HCT116 (cell line): Measurements from ENCODE around the gene MAST4. TPM values are rescaled to one million over a fixed set of nuclear protein-coding genes. Genes with fewer than 3 reads are reported as not detected.

Experiments
- ATAC-seq: fragments of 200-7000 bp; cut with Tn5 transposase; 2 replicates; pipeline ENCODE4 v1.9.1; 2020; ENCODE audit warnings: mild to moderate bottlenecking, moderate library complexity
- BruUV-seq: library from RNA; stranded (reverse); fragments of 400-500 nt; replicated peaks from 2 replicates; lab custom pipeline; 2021; lab: Mats Ljungman, UMichigan
- CTCF ChIA-PET: fragments of 300-600 bp; sonication (Branson Sonifier 250); formaldehyde crosslinking; loops from one replicate; lab custom pipeline; 2021; ENCODE audit warnings: antibody characterized with exemption; lab: Charles Lee
- POLR2A ChIA-PET: fragments of 300-600, 350-600 bp; sonication (Branson Sonifier 250); formaldehyde crosslinking; loops from one replicate; lab custom pipeline; 2021; ENCODE audit warnings: antibody characterized with exemption; lab: Charles Lee
- RAD21 ChIA-PET, 2 experiments: fragments of 300-600 bp; sonication (Branson Sonifier 250); formaldehyde crosslinking; loops; one replicate each; lab custom pipeline; 2023; ENCODE audit warnings: low total read pairs in 2 of 2; ENCODE audit not compliant: uncharacterized antibody in 2 of 2, unreplicated experiment in 2 of 2, low non-redundant PET in 1 of 2; lab: Charles Lee
- DNase-seq: peaks from one replicate; pipeline ENCODE4 v3.0.0-alpha.2; 2010; ENCODE audit warnings: low read depth, low spot score
- H2AFZ ChIP-seq: fragments of 200-600 bp; shearing (Covaris generic), sonication (generic); 2 replicates; pipeline ENCODE4 v1.6.1; 2017; ENCODE audit warnings: low read depth, mixed run types, mixed read lengths, antibody characterized with exemption, low read length; ENCODE audit not compliant: poor library complexity, severe bottlenecking
- H3K27ac ChIP-seq: 2 replicates; pipeline ENCODE4 v1.5.1; 2012; ENCODE audit warnings: low read depth, low read length
- H3K27me3 ChIP-seq: fragments of 200-600 bp; sonication (generic); 2 replicates; pipeline ENCODE4 v1.6.1; 2016; ENCODE audit warnings: mixed run types, low read length, mixed read lengths; ENCODE audit not compliant: insufficient read depth
- H3K36me3 ChIP-seq, 2 experiments: fragments of 200-500 bp in 1 of 2; fragments of 200-600 bp in 1 of 2; sonication (Bioruptor generic) in 1 of 2; sonication (generic) in 1 of 2; 2 replicates each; pipeline versions ENCODE4 v1.5.1 to v1.6.1; 2014 to 2016; ENCODE audit warnings: low read length in 2 of 2, inconsistent platforms in 1 of 2, mixed read lengths in 1 of 2, mixed run types in 1 of 2; ENCODE audit not compliant: insufficient read depth in 2 of 2, control insufficient read depth in 1 of 2
- H3K4me1 ChIP-seq, 2 experiments: fragments of 200-600 bp in 1 of 2; sonication (generic) in 1 of 2; 2 replicates each; pipeline versions ENCODE4 v1.5.1 to v1.6.1; 2012 to 2017; ENCODE audit warnings: low read length in 2 of 2, inconsistent platforms in 1 of 2, mild to moderate bottlenecking in 1 of 2, mixed read lengths in 1 of 2, mixed run types in 1 of 2, moderate library complexity in 1 of 2; ENCODE audit not compliant: insufficient read depth in 2 of 2, control insufficient read depth in 1 of 2
- H3K4me2 ChIP-seq: fragments of 200-600 bp; sonication (generic); 2 replicates; pipeline ENCODE4 v1.6.1; 2017; ENCODE audit warnings: mixed run types, low read length, mixed read lengths
- H3K4me3 ChIP-seq, 2 experiments: fragments of 200-600 bp in 1 of 2; sonication (generic) in 1 of 2; replicated peaks in 1 of 2; 2 replicates each; pipeline ENCODE4 v1.5.1; 2011 to 2016; ENCODE audit warnings: low read length in 2 of 2, control low read depth in 1 of 2, low read depth in 1 of 2, mild to moderate bottlenecking in 1 of 2, mixed read lengths in 1 of 2, mixed run types in 1 of 2
- H3K79me2 ChIP-seq: fragments of 200-600 bp; sonication (generic); 2 replicates; pipeline ENCODE4 v1.6.1; 2017; ENCODE audit warnings: mild to moderate bottlenecking, mixed run types, low read length, moderate library complexity, mixed read lengths; ENCODE audit not compliant: insufficient read depth
- H3K9ac ChIP-seq: fragments of 200-600 bp; sonication (generic); 2 replicates; pipeline ENCODE4 v1.6.1; 2016; ENCODE audit warnings: low read length, mixed read lengths
- H3K9me2 ChIP-seq: fragments of 200-600 bp; sonication (generic), shearing (Covaris generic); 2 replicates; pipeline ENCODE4 v1.6.1; 2017; ENCODE audit warnings: mixed run types, mild to moderate bottlenecking, moderate library complexity; ENCODE audit not compliant: insufficient read depth
- H3K9me3 ChIP-seq, 2 experiments: fragments of 200-500 bp in 1 of 2; fragments of 200-600 bp in 1 of 2; sonication (Bioruptor generic) in 1 of 2; sonication (generic) in 1 of 2; 2 replicates each; pipeline ENCODE4 v1.6.1; 2014 to 2017; ENCODE audit warnings: low read length in 2 of 2, mixed read lengths in 2 of 2, inconsistent platforms in 1 of 2, low read depth in 1 of 2, mild to moderate bottlenecking in 1 of 2, mixed run types in 1 of 2, moderate library complexity in 1 of 2; ENCODE audit not compliant: control insufficient read depth in 1 of 2, insufficient read depth in 1 of 2
- H4K20me1 ChIP-seq: fragments of 200-600 bp; sonication (generic), shearing (Covaris generic); 2 replicates; pipeline ENCODE4 v1.6.1; 2017; ENCODE audit warnings: mixed run types, mild to moderate bottlenecking, moderate library complexity; ENCODE audit not compliant: insufficient read depth
- EZH2 ChIP-seq: fragments of 200-600 bp; sonication (generic); IDR thresholded peaks from 2 replicates; pipeline ENCODE4 v1.6.1; 2017; ENCODE audit warnings: antibody characterized with exemption, mixed run types
- POLR2A ChIP-seq: IDR thresholded peaks from 2 replicates; pipeline ENCODE4 v1.7.0; 2011; ENCODE audit warnings: borderline replicate concordance; ENCODE audit not compliant: insufficient read depth, insufficient read length; ENCODE audit errors: extremely low read depth
- RAD21 ChIP-seq: IDR thresholded peaks from 2 replicates; pipeline ENCODE4 v1.6.1; 2012; ENCODE audit warnings: low read depth, mild to moderate bottlenecking
- SP1 ChIP-seq: IDR thresholded peaks from 2 replicates; pipeline ENCODE4 v1.6.1; 2012; ENCODE audit warnings: low read depth
- SRF ChIP-seq: IDR thresholded peaks from 2 replicates; pipeline ENCODE4 v1.6.1; 2012; ENCODE audit warnings: low read depth
- ZBTB33 ChIP-seq: IDR thresholded peaks from 2 replicates; pipeline ENCODE4 v1.6.1; 2011; ENCODE audit warnings: mild to moderate bottlenecking, low read length, moderate library complexity; ENCODE audit not compliant: insufficient replicate concordance; ENCODE audit errors: extremely low read depth
- ZNF274 ChIP-seq: fragments of 200-500 bp; sonication (Bioruptor generic); IDR thresholded peaks from 2 replicates; pipeline ENCODE4 v1.6.1; 2014; ENCODE audit warnings: mild to moderate bottlenecking, low read depth, low read length, inconsistent platforms
- intact Hi-C: fragments of 100-400 bp; cut with micrococcal nuclease; formaldehyde crosslinking; loops from 2 replicates; pipeline ENCODE4 v1.10.0; 2022
- total RNA-seq: library from RNA; stranded (reverse); gene quantifications from one replicate; pipeline ENCODE4 v1.2.1, GENCODE V29; 2021; ENCODE audit not compliant: unreplicated experiment

The MAST4 gene
- total RNA-seq, 1 experiment from 2014 or later, result 1.1 TPM

- no peaks in the 10 kb centered on the region for H3K9me3 ChIP-seq
- no peak overlapping the region for H3K27ac ChIP-seq
- peaks cover 16% of the 10 kb centered on the region for H3K27me3 ChIP-seq
- BruUV-seq, result no TSS peak
- ChIA-PET CTCF (no interaction called here), RAD21 (no interaction called here), POLR2A (no interaction called here)
- no peak overlapping the region for H2AFZ ChIP-seq
- H3K9me2 ChIP-seq, result no peaks in the 10 kb centered on the region
- ATAC-seq (no peak), DNase-seq (no peak)
- H3K4me2 ChIP-seq, result no peak overlapping the region
- H3K36me3 ChIP-seq, result no peaks in the 10 kb centered on the region
- intact Hi-C loops, result no loop called here
- H3K4me3 ChIP-seq, result no peak overlapping the region
- TF ChIP-seq ZBTB33, result no peak
- no peak for TF ChIP-seq RAD21
- TF ChIP-seq EZH2, result no peak
- no peak for TF ChIP-seq ZNF274
- no peak for TF ChIP-seq SRF
- TF ChIP-seq POLR2A, result no peak
- no peak for TF ChIP-seq SP1
- H3K79me2 ChIP-seq, result no peaks in the 10 kb centered on the region
- H3K9ac ChIP-seq, result no peak overlapping the region
- H3K4me1 ChIP-seq, result no peaks in the 10 kb centered on the region
- no peaks in the 10 kb centered on the region for H4K20me1 ChIP-seq
Observed at GRCh38 chr5:67043796-67044511, 447.8 kb downstream of the MAST4 start.
